Measurements from ENCODE around the gene MESP2. TPM values are rescaled to one million over a fixed set of nuclear protein-coding genes. Genes with fewer than 3 reads are reported as not detected.

Gene MESP2
- total and polyA plus RNA-seq, 2 of the 13 experiments (the other 11 are each of a cell fraction or from before 2014, with no cell fraction given), result not detected

DNA sequence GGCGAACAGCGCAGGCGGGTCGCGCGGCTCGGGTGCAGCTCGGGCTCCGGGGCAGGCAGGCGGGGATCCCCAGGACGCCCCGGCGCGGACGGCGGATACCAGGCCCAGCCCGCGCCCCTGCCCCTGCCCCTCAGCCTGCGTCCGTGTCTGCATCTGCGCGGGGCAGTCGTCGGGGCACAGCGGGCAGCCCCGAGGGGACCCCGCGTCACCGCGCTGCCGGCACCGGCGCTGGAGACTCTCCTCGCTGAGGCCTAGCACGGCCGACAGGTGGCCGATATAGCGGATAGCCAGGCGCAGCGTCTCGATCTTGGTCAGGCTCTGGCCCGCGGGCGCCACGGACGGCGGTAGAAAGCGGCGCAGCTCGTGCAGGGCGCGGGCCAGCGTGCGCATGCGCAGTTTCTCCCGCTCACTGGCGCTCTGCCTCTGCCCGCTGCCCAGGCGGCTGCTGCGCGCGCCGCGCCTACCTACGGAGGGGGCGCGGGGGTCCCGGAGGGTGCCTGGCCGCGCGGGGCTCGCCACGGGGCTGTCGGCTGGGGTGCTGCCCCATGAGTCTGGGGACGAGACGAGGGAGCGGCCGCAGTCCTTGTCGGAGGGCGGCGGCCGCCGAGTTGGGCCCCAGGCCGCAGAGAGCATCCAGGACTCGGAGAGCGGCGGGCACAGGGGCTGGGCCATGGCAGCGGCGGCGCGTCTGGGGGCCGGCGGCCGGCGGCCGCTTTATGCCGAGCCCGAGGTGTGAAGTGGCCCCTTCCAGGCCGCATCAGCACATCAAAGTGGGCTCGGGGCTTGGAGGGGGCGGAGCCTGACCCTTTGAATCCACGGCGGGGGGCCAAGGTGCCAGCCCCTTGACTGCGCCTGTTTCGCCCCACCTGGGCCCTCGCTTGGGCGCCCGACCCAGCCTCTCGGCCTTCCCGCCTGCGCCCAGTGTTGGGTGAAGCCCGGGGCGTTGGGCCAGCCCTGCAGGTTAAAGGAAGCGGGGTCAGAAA, 25.3 kb upstream of the MESP2 start, which contains the start of gene MESP1 (continued):
- no peak for TF ChIP-seq RCOR2 (CRISPR knock-in tag; IDR thresholded peaks at IDR 0.05)
- no peak for TF ChIP-seq PHB2 (IDR thresholded peaks at IDR 0.05; ENCODE audit: partially characterized antibody)
- TF ChIP-seq SMC3 (IDR thresholded peaks at IDR 0.05; ENCODE audit: low read length), result no peak
- TF ChIP-seq IRX3 (CRISPR knock-in tag; IDR thresholded peaks at IDR 0.05; ENCODE audit: borderline replicate concordance, low read depth), result 0 out of 2 replicates have a peak, but pooled peaks have one; percentile 51
- no peak for TF ChIP-seq FOXA3 (CRISPR knock-in tag; IDR thresholded peaks at IDR 0.05)
- no peak for TF ChIP-seq ZNF30 (CRISPR knock-in tag; IDR thresholded peaks at IDR 0.05)
- TF ChIP-seq MTF1 (CRISPR knock-in tag; IDR thresholded peaks at IDR 0.05), result no peak
- TF ChIP-seq ZFY (CRISPR knock-in tag; IDR thresholded peaks at IDR 0.05), result peak; percentile 90
- TF ChIP-seq NR2F1 (CRISPR knock-in tag; IDR thresholded peaks at IDR 0.05), result no peak
- no peak for TF ChIP-seq ZSCAN12 (CRISPR knock-in tag; IDR thresholded peaks at IDR 0.05)
- no peak for TF ChIP-seq MLLT10 (CRISPR knock-in tag; IDR thresholded peaks at IDR 0.05)
- TF ChIP-seq ZBTB42 (CRISPR knock-in tag; IDR thresholded peaks at IDR 0.05), result no peak
- no peak for TF ChIP-seq FLYWCH1 (CRISPR knock-in tag; IDR thresholded peaks at IDR 0.05)
- TF ChIP-seq, protein P1, sequence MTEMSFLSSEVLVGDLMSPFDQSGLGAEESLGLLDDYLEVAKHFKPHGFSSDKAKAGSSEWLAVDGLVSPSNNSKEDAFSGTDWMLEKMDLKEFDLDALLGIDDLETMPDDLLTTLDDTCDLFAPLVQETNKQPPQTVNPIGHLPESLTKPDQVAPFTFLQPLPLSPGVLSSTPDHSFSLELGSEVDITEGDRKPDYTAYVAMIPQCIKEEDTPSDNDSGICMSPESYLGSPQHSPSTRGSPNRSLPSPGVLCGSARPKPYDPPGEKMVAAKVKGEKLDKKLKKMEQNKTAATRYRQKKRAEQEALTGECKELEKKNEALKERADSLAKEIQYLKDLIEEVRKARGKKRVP (CRISPR knock-in tag; IDR thresholded peaks at IDR 0.05), result no peak
- TF ChIP-seq SETDB1 (CRISPR knock-in tag; IDR thresholded peaks at IDR 0.05; ENCODE audit: borderline replicate concordance), result no peak
- TF ChIP-seq CCAR2 (optimal IDR thresholded peaks at IDR 0.05; ENCODE audit: low read depth, low read length), result no peak
- TF ChIP-seq, protein P2, sequence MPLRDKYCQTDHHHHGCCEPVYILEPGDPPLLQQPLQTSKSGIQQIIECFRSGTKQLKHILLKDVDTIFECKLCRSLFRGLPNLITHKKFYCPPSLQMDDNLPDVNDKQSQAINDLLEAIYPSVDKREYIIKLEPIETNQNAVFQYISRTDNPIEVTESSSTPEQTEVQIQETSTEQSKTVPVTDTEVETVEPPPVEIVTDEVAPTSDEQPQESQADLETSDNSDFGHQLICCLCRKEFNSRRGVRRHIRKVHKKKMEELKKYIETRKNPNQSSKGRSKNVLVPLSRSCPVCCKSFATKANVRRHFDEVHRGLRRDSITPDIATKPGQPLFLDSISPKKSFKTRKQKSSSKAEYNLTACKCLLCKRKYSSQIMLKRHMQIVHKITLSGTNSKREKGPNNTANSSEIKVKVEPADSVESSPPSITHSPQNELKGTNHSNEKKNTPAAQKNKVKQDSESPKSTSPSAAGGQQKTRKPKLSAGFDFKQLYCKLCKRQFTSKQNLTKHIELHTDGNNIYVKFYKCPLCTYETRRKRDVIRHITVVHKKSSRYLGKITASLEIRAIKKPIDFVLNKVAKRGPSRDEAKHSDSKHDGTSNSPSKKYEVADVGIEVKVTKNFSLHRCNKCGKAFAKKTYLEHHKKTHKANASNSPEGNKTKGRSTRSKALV (CRISPR knock-in tag; IDR thresholded peaks at IDR 0.05), result peak; percentile 98
- TF ChIP-seq, protein P3, sequence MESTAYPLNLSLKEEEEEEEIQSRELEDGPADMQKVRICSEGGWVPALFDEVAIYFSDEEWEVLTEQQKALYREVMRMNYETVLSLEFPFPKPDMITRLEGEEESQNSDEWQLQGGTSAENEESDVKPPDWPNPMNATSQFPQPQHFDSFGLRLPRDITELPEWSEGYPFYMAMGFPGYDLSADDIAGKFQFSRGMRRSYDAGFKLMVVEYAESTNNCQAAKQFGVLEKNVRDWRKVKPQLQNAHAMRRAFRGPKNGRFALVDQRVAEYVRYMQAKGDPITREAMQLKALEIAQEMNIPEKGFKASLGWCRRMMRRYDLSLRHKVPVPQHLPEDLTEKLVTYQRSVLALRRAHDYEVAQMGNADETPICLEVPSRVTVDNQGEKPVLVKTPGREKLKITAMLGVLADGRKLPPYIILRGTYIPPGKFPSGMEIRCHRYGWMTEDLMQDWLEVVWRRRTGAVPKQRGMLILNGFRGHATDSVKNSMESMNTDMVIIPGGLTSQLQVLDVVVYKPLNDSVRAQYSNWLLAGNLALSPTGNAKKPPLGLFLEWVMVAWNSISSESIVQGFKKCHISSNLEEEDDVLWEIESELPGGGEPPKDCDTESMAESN (CRISPR knock-in tag; conservative IDR thresholded peaks at IDR 0.05), result peak; percentile 74; the same call in 1 of the 2 replicates
- TF ChIP-seq, protein P4, sequence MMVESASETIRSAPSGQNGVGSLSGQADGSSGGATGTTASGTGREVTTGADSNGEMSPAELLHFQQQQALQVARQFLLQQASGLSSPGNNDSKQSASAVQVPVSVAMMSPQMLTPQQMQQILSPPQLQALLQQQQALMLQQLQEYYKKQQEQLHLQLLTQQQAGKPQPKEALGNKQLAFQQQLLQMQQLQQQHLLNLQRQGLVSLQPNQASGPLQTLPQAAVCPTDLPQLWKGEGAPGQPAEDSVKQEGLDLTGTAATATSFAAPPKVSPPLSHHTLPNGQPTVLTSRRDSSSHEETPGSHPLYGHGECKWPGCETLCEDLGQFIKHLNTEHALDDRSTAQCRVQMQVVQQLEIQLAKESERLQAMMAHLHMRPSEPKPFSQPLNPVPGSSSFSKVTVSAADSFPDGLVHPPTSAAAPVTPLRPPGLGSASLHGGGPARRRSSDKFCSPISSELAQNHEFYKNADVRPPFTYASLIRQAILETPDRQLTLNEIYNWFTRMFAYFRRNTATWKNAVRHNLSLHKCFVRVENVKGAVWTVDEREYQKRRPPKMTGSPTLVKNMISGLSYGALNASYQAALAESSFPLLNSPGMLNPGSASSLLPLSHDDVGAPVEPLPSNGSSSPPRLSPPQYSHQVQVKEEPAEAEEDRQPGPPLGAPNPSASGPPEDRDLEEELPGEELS (CRISPR knock-in tag; IDR thresholded peaks at IDR 0.05), result peak; percentile 44; the same call in 1 of the 2 replicates
- peak; percentile 68 for TF ChIP-seq PHF21A (CRISPR knock-in tag; IDR thresholded peaks at IDR 0.05)
- TF ChIP-seq TP53 (CRISPR knock-in tag; conservative IDR thresholded peaks at IDR 0.05), result no peak
